Testis (tissue), 2 donors: ENCODE measurements around the gene GRK5.

ENCODE experiments used
- POLR2A ChIP-seq: fragments of 450-650 bp; IDR thresholded peaks from one replicate; pipeline ENCODE4 v1.6.1; 2017; ENCODE audit warnings: antibody characterized with exemption, mild to moderate bottlenecking, moderate library complexity
- TF ChIP-seq, protein P1 (sequence below), 3 experiments: fragments of 450-650 bp in 2 of 3; fragments of 200-600 bp in 1 of 3; sonication (generic) in 1 of 3; IDR thresholded peaks; one replicate each; pipeline ENCODE4 v1.5.1; 2016 to 2019; ENCODE audit warnings: antibody characterized with exemption in 3 of 3, mild to moderate bottlenecking in 2 of 3, moderate library complexity in 1 of 3

DNA sequence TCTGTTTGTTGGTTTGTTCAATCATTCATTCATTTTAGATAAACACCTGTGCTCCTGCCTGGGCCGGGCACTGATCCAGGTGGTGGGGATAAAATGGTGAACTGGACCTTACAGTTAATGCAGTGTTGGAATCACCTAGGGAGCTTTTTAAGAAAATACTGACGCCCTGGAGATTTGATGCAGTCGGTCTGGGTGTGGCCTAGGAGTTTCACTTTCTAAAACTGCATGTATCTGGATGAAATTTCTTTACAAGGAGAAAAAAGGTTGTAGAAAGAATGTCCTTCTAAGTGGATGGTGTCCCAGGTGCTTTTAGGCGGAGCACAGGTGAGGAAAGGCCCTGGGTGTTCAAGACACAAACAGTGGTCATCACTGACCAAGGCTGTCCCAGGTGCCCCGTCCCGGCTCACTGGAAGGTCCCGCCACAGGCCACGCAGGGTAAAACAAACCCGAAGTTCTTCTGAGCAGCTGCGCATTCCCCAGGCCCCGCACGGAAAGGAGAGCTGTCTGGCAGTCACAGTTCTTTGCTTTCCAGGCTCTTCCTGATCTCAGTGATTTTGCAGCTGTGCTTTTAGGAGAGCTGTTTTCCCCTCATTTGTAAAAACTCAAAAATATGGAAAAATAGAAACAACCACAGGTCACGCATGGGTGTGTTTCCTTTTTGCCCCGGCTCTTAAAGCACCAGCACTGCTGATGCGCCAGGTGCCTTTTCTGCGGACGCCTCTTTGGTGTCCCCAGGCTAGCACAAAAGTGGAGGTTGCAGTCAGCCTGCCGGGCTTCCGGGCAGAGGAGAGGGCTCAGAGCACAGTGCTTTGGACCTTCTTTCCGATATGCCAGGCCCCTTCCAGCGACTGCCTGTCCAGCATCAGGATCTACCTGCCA lies 161.9 kb downstream of the GRK5 start:
- TF ChIP-seq, protein P1, sequence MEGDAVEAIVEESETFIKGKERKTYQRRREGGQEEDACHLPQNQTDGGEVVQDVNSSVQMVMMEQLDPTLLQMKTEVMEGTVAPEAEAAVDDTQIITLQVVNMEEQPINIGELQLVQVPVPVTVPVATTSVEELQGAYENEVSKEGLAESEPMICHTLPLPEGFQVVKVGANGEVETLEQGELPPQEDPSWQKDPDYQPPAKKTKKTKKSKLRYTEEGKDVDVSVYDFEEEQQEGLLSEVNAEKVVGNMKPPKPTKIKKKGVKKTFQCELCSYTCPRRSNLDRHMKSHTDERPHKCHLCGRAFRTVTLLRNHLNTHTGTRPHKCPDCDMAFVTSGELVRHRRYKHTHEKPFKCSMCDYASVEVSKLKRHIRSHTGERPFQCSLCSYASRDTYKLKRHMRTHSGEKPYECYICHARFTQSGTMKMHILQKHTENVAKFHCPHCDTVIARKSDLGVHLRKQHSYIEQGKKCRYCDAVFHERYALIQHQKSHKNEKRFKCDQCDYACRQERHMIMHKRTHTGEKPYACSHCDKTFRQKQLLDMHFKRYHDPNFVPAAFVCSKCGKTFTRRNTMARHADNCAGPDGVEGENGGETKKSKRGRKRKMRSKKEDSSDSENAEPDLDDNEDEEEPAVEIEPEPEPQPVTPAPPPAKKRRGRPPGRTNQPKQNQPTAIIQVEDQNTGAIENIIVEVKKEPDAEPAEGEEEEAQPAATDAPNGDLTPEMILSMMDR (IDR thresholded peaks at IDR 0.05): no peak
- no peak for TF ChIP-seq POLR2A
